HEK293 (cell line): Measurements from ENCODE around the gene LARP1B.

Experiments
- CTCF ChIA-PET: fragments of 350-600 bp; formaldehyde crosslinking; extraction: SDS; loops from one replicate; lab custom pipeline; 2021; ENCODE audit warnings: antibody characterized with exemption; lab: Yijun Ruan, JAX
- POLR2A ChIA-PET: fragments of 300-600 bp; formaldehyde crosslinking; extraction: SDS; loops from one replicate; lab custom pipeline; 2020; ENCODE audit warnings: antibody characterized with exemption, inconsistent platforms; lab: Yijun Ruan, JAX
- H3K27ac ChIP-seq: fragments of 200-500 bp; sonication (Bioruptor generic); 2 replicates; pipeline ENCODE4 v1.5.1; 2014; ENCODE audit warnings: low read depth, low read length, control low read depth, inconsistent platforms; ENCODE audit errors: extremely low read depth
- H3K36me3 ChIP-seq, 2 experiments: fragments of 200-500 bp in 1 of 2; sonication (Bioruptor generic) in 1 of 2; 1 replicate in 1 of 2; 2 replicates in 1 of 2; pipeline ENCODE4 v1.5.1; 2014 to 2017; ENCODE audit warnings: inconsistent platforms in 2 of 2, low read length in 2 of 2; ENCODE audit not compliant: control insufficient read depth in 2 of 2, insufficient read depth in 1 of 2
- H3K4me1 ChIP-seq: fragments of 200-500 bp; sonication (Bioruptor generic); 2 replicates; pipeline ENCODE4 v1.5.1; 2014; ENCODE audit warnings: mild to moderate bottlenecking, low read length, inconsistent platforms; ENCODE audit not compliant: control insufficient read depth, insufficient read depth
- H3K4me3 ChIP-seq: 2 replicates; pipeline ENCODE4 v1.5.1; 2011; ENCODE audit warnings: low read depth, mild to moderate bottlenecking, control low read depth, low read length, moderate library complexity
- H3K9me3 ChIP-seq: fragments of 200-500 bp; sonication (Bioruptor generic); 2 replicates; pipeline ENCODE4 v1.5.1; 2014; ENCODE audit warnings: low read depth, low read length, inconsistent platforms; ENCODE audit not compliant: control insufficient read depth, insufficient read depth
- BCL11A ChIP-seq: fragments of 450-650 bp; formaldehyde crosslinking; IDR thresholded peaks from 2 replicates; pipeline ENCODE4 v1.5.1; 2016; ENCODE audit warnings: low read depth, missing biosample characterization, missing genetic modification characterization
- BCL11B ChIP-seq: fragments of 450-650 bp; formaldehyde crosslinking; IDR thresholded peaks from 2 replicates; pipeline ENCODE4 v1.5.1; 2016; ENCODE audit warnings: low read depth, missing biosample characterization, missing genetic modification characterization
- KLF1 ChIP-seq: fragments of 450-650 bp; formaldehyde crosslinking; IDR thresholded peaks from 2 replicates; pipeline ENCODE4 v1.5.1; 2016; ENCODE audit warnings: missing biosample characterization, missing genetic modification characterization
- KLF8 ChIP-seq: fragments of 450-650 bp; formaldehyde crosslinking; IDR thresholded peaks from 2 replicates; pipeline ENCODE4 v1.5.1; 2016; ENCODE audit warnings: missing biosample characterization, missing genetic modification characterization
- MZF1 ChIP-seq: fragments of 450-650 bp; formaldehyde crosslinking; IDR thresholded peaks from 2 replicates; pipeline ENCODE4 v1.5.1; 2017; ENCODE audit warnings: missing biosample characterization, missing genetic modification characterization, borderline replicate concordance
- RBAK ChIP-seq: fragments of 450-650 bp; formaldehyde crosslinking; IDR thresholded peaks from 2 replicates; pipeline ENCODE4 v1.5.1; 2016; ENCODE audit warnings: missing biosample characterization, missing genetic modification characterization
- REST ChIP-seq: fragments of 450-650 bp; formaldehyde crosslinking; IDR thresholded peaks from 2 replicates; pipeline ENCODE4 v1.5.1; 2016; ENCODE audit warnings: missing biosample characterization, missing genetic modification characterization
- ZNF112 ChIP-seq: fragments of 450-650 bp; formaldehyde crosslinking; IDR thresholded peaks from 2 replicates; pipeline ENCODE4 v1.5.0; 2017; ENCODE audit warnings: missing biosample characterization, missing genetic modification characterization
- ZNF155 ChIP-seq: fragments of 450-650 bp; formaldehyde crosslinking; IDR thresholded peaks from 2 replicates; pipeline ENCODE4 v1.5.1; 2016; ENCODE audit warnings: missing biosample characterization, missing genetic modification characterization
- ZNF239 ChIP-seq: fragments of 450-650 bp; formaldehyde crosslinking; IDR thresholded peaks from 2 replicates; pipeline ENCODE4 v1.5.1; 2016; ENCODE audit warnings: missing biosample characterization, missing genetic modification characterization
- ZNF274 ChIP-seq, 2 experiments: fragments of 200-500 bp in 1 of 2; fragments of 450-650 bp in 1 of 2; sonication (Bioruptor generic) in 1 of 2; formaldehyde crosslinking in 1 of 2; IDR thresholded peaks; 2 replicates each; pipeline versions ENCODE4 v1.5.1 to v1.6.1; 2014 to 2016; ENCODE audit warnings: borderline replicate concordance in 1 of 2, inconsistent platforms in 1 of 2, low read length in 1 of 2, missing biosample characterization in 1 of 2, missing genetic modification characterization in 1 of 2
- ZNF366 ChIP-seq: fragments of 450-650 bp; formaldehyde crosslinking; conservative IDR thresholded peaks from 2 replicates; pipeline ENCODE4 v1.5.1; 2016; ENCODE audit warnings: missing biosample characterization, missing genetic modification characterization
- ZNF394 ChIP-seq: fragments of 450-650 bp; formaldehyde crosslinking; IDR thresholded peaks from 2 replicates; pipeline ENCODE4 v1.5.1; 2016; ENCODE audit warnings: missing biosample characterization, missing genetic modification characterization, mild to moderate bottlenecking, moderate library complexity, borderline replicate concordance
- ZNF513 ChIP-seq: fragments of 450-650 bp; IDR thresholded peaks from 2 replicates; pipeline ENCODE4 v1.5.1; 2018; ENCODE audit warnings: missing biosample characterization, missing genetic modification characterization
- ZNF561 ChIP-seq: fragments of 450-650 bp; IDR thresholded peaks from 2 replicates; pipeline ENCODE4 v1.5.1; 2018; ENCODE audit warnings: missing biosample characterization, missing genetic modification characterization, borderline replicate concordance
- ZNF692 ChIP-seq: fragments of 450-650 bp; formaldehyde crosslinking; IDR thresholded peaks from 2 replicates; pipeline ENCODE4 v1.5.1; 2016; ENCODE audit warnings: missing biosample characterization, missing genetic modification characterization
- ZSCAN16 ChIP-seq: fragments of 450-650 bp; formaldehyde crosslinking; IDR thresholded peaks from 2 replicates; pipeline ENCODE4 v1.5.1; 2016; ENCODE audit warnings: missing biosample characterization, missing genetic modification characterization

Gene LARP1B

GRCh38 chr4:128162434-128162833 lies 101.3 kb downstream of the LARP1B start:
- H3K4me3 ChIP-seq: no peak overlapping the region
- no peak overlapping the region for H3K27ac ChIP-seq
- no peaks in the 10 kb centered on the region; the same call in none of the 2 replicates for H3K4me1 ChIP-seq
- H3K36me3 ChIP-seq: no peaks in the 10 kb centered on the region
- CTCF ChIA-PET: no interaction called here
- POLR2A ChIA-PET: no interaction called here
- TF ChIP-seq RBAK (tag by site-specific recombination): no peak
- H3K9me3 ChIP-seq: no peaks in the 10 kb centered on the region

GRCh38 chr4:128163177-128164117 lies 102.3 kb downstream of the LARP1B start:
- POLR2A ChIA-PET: interaction anchor here (0.5 kb wide), 1 partner anchor 658 kb away, joined by 4 read pairs; no protein-coding TSS in a partner anchor
- Histone ChIP-seq H3K36me3 (no peaks in the 10 kb centered on the region), H3K27ac (no peak overlapping the region), H3K4me1 (no peaks in the 10 kb centered on the region; the same call in none of the 2 replicates), H3K4me3 (no peak overlapping the region), H3K9me3 (no peaks in the 10 kb centered on the region)
- TF ChIP-seq ZNF366 (tag by site-specific recombination) (0 out of 2 replicates have a peak, but pooled peaks have one; percentile 22), MZF1 (no peak)
- CTCF ChIA-PET: no interaction called here

GRCh38 chr4:128166982-128167381 lies 105.9 kb downstream of the LARP1B start:
- no peaks in the 10 kb centered on the region for H3K9me3 ChIP-seq
- POLR2A ChIA-PET: no interaction called here
- H3K36me3 ChIP-seq: no peaks in the 10 kb centered on the region
- H3K4me1 ChIP-seq: no peaks in the 10 kb centered on the region; the same call in none of the 2 replicates
- H3K27ac ChIP-seq: no peak overlapping the region
- no peak overlapping the region for H3K4me3 ChIP-seq
- CTCF ChIA-PET: no interaction called here
- TF ChIP-seq KLF8 (tag by site-specific recombination) (no peak), REST (tag by site-specific recombination) (no peak), ZNF112 (no peak), ZNF239 (tag by site-specific recombination) (no peak), ZNF155 (tag by site-specific recombination) (no peak), BCL11A (tag by site-specific recombination) (no peak), BCL11B (no peak), ZNF274 (IDR thresholded peaks at IDR 0.05; ENCODE audit: low read length) (no peak), ZNF274 (tag by site-specific recombination; IDR thresholded peaks at IDR 0.05; ENCODE audit: borderline replicate concordance) (no peak), ZNF561 (no peak), KLF1 (tag by site-specific recombination) (no peak), ZNF692 (tag by site-specific recombination) (no peak), ZNF513 (tag by site-specific recombination) (no peak), ZSCAN16 (tag by site-specific recombination) (no peak), ZNF394 (tag by site-specific recombination) (no peak)
